Effector memory CD8-positive, alpha-beta T cell (primary cell): ENCODE results near the gene REC8.
A peak's percentile ranks its signal among the peaks of the same experiment; 100 is the strongest.

ENCODE experiments used
- ATAC-seq: fragments of 150-1000 bp; cut with Tn5 transposase; replicated peaks from 2 replicates; pipeline ENCODE4 v1.10.0; 2021; ENCODE audit warnings: mild to moderate bottlenecking, moderate library complexity
- DNase-seq, 3 experiments: peaks; one replicate each; pipeline ENCODE4 v3.0.0; 2021
- H3K27ac Mint-ChIP-seq, 2 donors: one replicate each; pipeline ENCODE4 v1.8.0; 2022; ENCODE audit warnings: mild to moderate bottlenecking in 2 of 2, mixed read lengths in 2 of 2, moderate library complexity in 2 of 2
- H3K27me3 Mint-ChIP-seq, 2 donors: one replicate each; pipeline ENCODE4 v1.8.0; 2022; ENCODE audit warnings: mixed read lengths in 2 of 2
- H3K36me3 Mint-ChIP-seq: one replicate; pipeline ENCODE4 v1.8.0; 2022; ENCODE audit warnings: mild to moderate bottlenecking, moderate library complexity, mixed read lengths; ENCODE audit not compliant: insufficient read depth
- H3K4me1 Mint-ChIP-seq, 2 donors: one replicate each; pipeline ENCODE4 v1.8.0; 2022; ENCODE audit warnings: low read depth in 2 of 2, mixed read lengths in 2 of 2
- H3K4me3 Mint-ChIP-seq, 2 donors: one replicate each; pipeline ENCODE4 v1.8.0; 2022; ENCODE audit warnings: mild to moderate bottlenecking in 2 of 2, mixed read lengths in 2 of 2, moderate library complexity in 2 of 2
- H3K9me3 Mint-ChIP-seq, 2 donors: one replicate each; pipeline ENCODE4 v1.8.0; 2022; ENCODE audit warnings: mixed read lengths in 2 of 2

REC8 gene

GRCh38 chr14:24187539-24187915, 15.6 kb downstream of the REC8 start:
- Mint-ChIP-seq H3K27ac (peak overlapping the region; percentile 89 to 91), H3K4me3 (peak overlapping the region; percentile 83 to 88), H3K4me1 (peaks cover 20% of the 10 kb centered on the region in 2 donors), H3K9me3 (no peaks in the 10 kb centered on the region), H3K36me3 (peaks cover 70% of the 10 kb centered on the region), H3K27me3 (no peaks in the 10 kb centered on the region)
- ATAC-seq (no peak), DNase-seq (no peak)

DNA sequence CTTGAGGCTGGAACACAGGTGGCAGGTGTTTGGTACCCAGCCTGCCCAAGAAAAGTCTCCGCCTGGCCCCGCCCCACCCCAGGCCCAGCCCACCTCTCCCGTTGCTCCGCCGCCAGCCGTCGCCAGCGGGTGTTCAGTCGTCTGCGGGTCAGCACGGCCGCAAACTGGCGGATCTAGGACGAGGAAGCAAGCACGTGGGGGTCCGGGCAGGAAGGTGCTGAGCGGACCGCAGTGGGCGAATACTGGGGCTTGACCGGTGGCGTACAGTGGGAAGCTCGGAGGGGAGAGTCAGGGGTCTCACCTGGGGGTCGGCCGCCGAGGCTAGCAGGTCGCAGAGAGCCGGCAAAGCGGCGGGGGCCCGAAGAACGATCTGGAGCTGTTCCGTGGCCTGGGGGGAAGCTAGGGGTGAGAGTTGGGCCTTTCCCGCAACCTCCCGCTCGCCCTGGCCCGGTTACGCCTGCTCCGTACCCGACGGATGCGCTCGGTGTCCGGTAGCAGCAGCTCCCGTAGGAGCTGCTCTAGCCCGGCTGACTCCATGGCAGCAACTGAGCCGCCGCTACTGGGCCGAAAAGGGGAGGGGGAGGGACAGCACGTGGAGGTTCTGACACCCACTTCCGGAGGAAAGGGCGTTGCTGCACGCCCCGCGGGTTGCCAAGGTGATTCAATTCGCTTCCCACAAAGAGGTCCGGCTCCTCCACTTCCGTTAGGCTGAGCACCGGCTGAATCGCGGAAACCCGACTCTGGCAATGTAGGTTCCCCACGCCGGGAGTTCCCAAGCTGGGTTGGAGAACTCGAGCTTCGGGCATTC, 16.6 kb downstream of the REC8 start, which contains the start of gene IPO4:
Gene IPO4 (minus strand): TSS at position 566 of the 808 bp plus-strand sequence. CDS start 29 bp downstream, at position 537.
- H3K9me3 Mint-ChIP-seq = no peaks in the 10 kb centered on the region
- peak within 1 kb of the TSS; percentile 85 to 91 for H3K27ac Mint-ChIP-seq
- peaks cover 20 to 21% of the 10 kb centered on the region in 2 donors for H3K4me1 Mint-ChIP-seq
- peak within 1 kb of the TSS; percentile 83 to 88 for H3K4me3 Mint-ChIP-seq
- no peaks in the 10 kb centered on the region for H3K27me3 Mint-ChIP-seq
- ATAC-seq = peak; percentile 92
- H3K36me3 Mint-ChIP-seq = peaks cover 65% of the 10 kb centered on the region
- DNase-seq = peak; percentile 90 to 93 (median 92)

DNA sequence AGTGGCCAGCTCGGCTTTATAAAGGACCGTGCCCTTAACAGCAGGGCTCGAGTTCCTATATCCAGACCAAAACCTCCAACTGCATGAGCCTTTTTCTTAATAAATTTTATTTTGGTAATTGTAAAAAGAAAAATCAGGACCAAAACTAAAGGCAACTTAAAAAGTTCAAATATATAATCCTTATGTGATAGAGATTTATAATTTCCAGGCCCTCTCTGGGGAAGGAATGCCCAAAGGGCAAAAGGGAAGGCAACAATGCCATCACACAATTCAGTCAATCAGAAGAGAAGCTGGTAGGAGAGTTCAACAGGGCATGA, 17.1 kb downstream of the REC8 start:
- Mint-ChIP-seq H3K36me3 (peaks cover 60% of the 10 kb centered on the region), H3K27me3 (no peaks in the 10 kb centered on the region), H3K4me1 (peaks cover 21% of the 10 kb centered on the region in 2 donors)

DNA sequence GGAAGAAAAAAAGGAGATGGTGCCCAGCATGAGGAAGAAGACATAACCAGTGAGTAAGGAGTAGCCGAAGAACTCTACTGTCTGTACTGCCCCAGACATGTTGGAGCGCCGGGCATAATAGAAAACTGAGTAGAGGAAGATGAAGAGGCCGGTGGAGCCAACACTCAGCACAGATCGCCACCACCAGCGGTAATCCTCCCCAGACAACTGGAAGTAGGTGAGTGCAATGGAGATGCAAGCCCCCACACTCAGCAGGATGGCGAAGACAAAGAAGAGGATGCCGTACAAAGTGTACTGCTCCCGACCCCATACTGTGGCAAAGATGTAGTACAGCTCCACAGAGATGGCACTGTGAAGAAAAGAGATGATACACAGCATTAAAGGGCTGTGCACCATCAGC, 17.6 kb downstream of the REC8 start:
- H3K9me3 Mint-ChIP-seq = no peaks in the 10 kb centered on the region
- no peaks in the 10 kb centered on the region for H3K27me3 Mint-ChIP-seq
- peaks cover 60% of the 10 kb centered on the region for H3K36me3 Mint-ChIP-seq
- H3K27ac Mint-ChIP-seq = peak overlapping the region; percentile 85 to 91
- ATAC-seq (no peak), DNase-seq (no peak)
- peaks cover 22 to 24% of the 10 kb centered on the region in 2 donors for H3K4me1 Mint-ChIP-seq
- H3K4me3 Mint-ChIP-seq = no peak overlapping the region

More for the DNA sequence above, 17.1 kb downstream of the REC8 start:
- no peak for ATAC-seq
- H3K9me3 Mint-ChIP-seq = no peaks in the 10 kb centered on the region
- H3K27ac Mint-ChIP-seq = peak overlapping the region; percentile 85 to 91
- no peak for DNase-seq
- H3K4me3 Mint-ChIP-seq = peak overlapping the region; percentile 83 to 88

DNA sequence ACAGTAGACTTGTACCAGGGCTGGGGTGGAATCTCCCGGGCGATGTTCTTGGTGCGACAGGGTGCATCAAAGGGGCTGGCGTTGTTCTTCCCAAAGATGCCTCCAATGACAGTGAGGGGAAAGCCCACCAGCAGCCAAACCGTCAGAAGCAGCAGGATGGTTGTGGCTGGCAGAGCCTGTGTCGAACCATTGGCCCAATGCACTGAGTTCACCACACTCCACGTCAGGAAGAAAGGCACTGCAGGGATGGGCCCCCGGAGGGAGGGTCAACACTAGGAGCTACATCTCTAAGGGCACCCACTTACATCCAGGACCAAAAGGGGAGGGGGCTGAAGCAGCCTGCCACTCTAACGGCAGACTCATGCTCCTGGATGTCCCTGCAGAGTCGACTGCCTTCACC, 18.5 kb downstream of the REC8 start:
- H3K9me3 Mint-ChIP-seq = no peaks in the 10 kb centered on the region
- H3K4me1 Mint-ChIP-seq = peaks cover 28 to 30% of the 10 kb centered on the region in 2 donors
- no peak for ATAC-seq
- peaks cover 61% of the 10 kb centered on the region for H3K36me3 Mint-ChIP-seq
- H3K27me3 Mint-ChIP-seq = no peaks in the 10 kb centered on the region
- no peak overlapping the region for H3K4me3 Mint-ChIP-seq
- no peak for DNase-seq
- peak overlapping the region in 1 of 2 donors; percentile 91 for H3K27ac Mint-ChIP-seq

GRCh38 chr14:24192933-24193332, 21.1 kb downstream of the REC8 start:
- Mint-ChIP-seq H3K27ac (peak overlapping the region; percentile 80 to 99), H3K4me3 (no peak overlapping the region), H3K4me1 (peaks cover 28 to 35% of the 10 kb centered on the region in 2 donors), H3K27me3 (no peaks in the 10 kb centered on the region), H3K9me3 (no peaks in the 10 kb centered on the region), H3K36me3 (peaks cover 66% of the 10 kb centered on the region)
- DNase-seq (no peak), ATAC-seq (no peak)

DNA sequence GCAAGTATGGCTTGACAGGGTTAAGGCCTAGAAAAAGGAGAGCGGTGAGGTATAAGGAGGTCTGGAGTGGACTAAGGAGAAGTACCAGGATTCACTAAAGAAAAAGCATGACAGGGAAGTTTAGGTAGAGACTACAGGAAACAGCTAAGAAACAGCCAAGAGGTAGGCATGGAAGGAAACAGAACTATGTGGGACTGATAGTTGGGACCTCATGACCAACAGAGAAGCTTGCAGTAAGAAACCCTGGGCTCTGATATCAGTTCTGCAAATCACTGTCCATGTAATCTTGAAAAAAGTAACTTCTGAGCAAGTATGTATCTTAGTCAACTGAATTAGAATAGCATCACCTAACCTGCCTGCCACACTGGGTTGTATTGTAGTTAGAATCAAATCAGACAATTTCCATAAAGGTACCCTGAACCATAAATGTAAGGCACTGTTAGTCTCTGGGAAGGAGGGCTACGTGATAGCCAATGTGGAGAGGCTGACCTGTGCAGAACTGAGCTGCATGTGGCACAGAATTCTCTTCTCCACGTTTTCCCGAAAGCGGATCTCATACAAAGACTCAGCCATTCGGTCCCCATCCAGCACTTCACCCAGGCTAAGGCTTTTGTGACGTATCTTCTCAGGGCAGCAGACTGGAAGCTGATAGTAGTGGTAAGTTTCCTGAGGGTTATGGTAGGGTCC, 22.4 kb downstream of the REC8 start:
- Mint-ChIP-seq H3K4me3 (peak overlapping the region; percentile 92 to 93), H3K27me3 (no peaks in the 10 kb centered on the region), H3K27ac (peak overlapping the region; percentile 99 to 100), H3K36me3 (peaks cover 60% of the 10 kb centered on the region), H3K4me1 (peaks cover 31 to 37% of the 10 kb centered on the region in 2 donors), H3K9me3 (no peaks in the 10 kb centered on the region)
- ATAC-seq (no peak), DNase-seq (no peak)

DNA sequence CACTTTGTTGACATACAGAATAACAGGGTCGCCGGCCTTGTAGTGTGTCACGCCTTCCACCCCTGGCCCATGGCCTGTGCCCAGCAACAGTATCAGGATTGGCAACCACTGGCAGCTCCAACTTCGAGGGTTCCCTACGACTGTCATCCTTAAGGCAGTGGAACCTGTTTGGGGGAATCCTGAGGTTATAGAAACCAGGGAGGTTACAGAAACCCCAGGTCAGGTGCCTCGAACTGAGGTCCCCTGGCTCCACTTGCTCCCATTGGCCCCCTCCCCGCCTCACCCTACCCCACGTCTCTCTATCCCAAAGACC, 22.9 kb downstream of the REC8 start:
- H3K27ac Mint-ChIP-seq = peak overlapping the region; percentile 99 to 100
- H3K4me3 Mint-ChIP-seq = peak overlapping the region; percentile 92 to 93
- ATAC-seq (no peak), DNase-seq (no peak)
- peaks cover 30 to 37% of the 10 kb centered on the region in 2 donors for H3K4me1 Mint-ChIP-seq
- H3K36me3 Mint-ChIP-seq = peaks cover 60% of the 10 kb centered on the region
- no peaks in the 10 kb centered on the region for H3K27me3 Mint-ChIP-seq
- no peaks in the 10 kb centered on the region for H3K9me3 Mint-ChIP-seq

DNA sequence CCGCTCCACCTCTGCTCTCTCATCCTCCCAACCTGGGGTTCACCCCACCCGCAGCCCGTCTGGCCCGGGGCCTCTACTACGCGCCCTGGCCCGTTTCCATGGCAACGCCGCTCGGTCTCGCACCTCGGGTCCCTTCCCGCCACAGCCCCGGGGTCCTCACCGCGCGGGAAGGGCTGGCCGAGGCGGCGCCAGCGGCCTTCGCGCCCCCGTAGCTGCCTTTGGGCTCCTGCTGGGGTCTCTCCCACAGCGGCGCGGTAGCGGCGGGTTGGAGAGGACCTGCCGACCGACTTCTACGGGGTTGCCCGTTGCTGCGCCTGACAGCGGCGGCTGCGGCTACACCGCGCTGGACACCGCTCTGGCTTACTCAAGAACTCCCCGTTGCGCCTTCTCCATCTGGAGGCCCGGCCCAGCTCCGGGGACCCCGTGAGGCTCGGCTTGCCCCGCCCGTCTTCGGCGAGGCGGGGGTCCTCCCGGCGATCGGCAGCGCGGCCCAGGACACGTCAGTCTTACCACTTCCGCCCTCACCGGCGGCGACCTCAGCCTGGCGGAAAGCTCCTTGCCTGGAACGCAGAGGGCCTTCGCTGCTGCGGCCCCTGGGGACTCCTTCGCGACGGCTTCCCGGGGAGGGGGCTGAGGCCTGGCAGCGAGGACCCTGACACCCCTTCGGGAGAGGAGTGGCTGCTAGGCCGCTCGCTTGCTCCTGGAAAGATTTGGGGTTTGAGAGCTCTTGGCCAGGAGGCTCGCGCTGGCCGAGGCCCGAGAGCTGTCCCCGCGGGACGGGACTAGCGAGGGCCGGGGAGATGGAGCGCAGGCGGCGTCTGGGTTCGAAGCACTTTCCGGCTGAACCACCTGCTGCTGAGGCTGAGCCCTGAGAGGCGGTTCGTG, 23.5 kb downstream of the REC8 start, which contains the start of gene TM9SF1:
Gene TM9SF1 (minus strand): TSS at position 256 of the 885 bp plus-strand sequence. CDS start 422 bp downstream, outside the sequence.
- ATAC-seq (peak; percentile 84), DNase-seq (peak; percentile 92 to 96 (median 96))
- Mint-ChIP-seq H3K4me3 (peak within 1 kb of the TSS; percentile 92 to 93), H3K27ac (peak within 1 kb of the TSS; percentile 99 to 100), H3K36me3 (peaks cover 57% of the 10 kb centered on the region), H3K4me1 (peaks cover 30 to 37% of the 10 kb centered on the region in 2 donors), H3K9me3 (no peaks in the 10 kb centered on the region), H3K27me3 (no peaks in the 10 kb centered on the region)

DNA sequence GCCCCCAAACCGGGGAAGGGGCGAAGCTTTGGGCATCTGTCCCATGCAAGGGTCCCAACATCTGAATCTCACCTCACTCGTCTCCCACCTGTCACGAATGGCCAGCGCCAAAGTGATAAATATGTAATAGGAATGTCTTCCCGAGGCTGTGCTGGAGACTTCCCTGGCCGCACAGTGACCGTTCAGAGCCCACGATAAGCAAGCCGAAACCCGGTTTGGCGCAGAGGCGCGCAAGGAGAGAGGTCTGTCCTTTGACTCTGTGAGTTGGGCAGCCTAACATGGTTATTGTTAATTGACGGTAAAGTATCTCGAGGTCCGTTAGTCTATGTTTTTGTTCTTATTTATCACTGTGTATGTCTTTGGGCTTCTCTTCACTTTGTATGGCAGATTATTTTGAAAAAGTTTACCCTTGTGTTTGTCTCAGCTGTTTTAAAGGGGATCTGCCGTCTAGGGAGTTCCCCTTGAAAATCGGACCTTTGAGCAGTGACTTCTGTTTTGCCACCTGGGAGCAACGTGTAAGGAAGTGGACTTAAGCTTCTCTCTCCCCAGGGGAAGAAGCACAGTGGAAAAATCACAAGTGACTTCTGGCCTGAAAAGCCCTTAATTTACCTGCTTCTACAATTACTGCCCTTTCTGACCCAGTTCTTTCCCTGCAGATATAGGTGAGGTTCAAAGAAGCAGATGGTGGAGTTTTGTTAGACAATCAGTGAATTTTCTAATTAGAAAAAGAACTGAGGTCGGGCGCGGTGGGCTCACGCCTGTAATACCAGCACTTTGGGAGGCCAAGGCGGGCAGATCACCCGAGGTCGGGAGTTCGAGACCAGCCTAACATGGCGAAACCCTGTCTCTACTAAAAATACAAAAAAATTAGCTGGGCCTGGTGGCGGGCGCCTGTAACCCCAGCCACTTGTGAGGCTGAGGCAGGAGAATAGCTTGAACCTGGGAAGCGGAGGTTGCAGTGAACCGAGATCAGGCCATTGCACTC, 24.5 kb downstream of the REC8 start:
- Mint-ChIP-seq H3K27ac (peak overlapping the region; percentile 99 to 100), H3K9me3 (no peaks in the 10 kb centered on the region), H3K4me1 (peaks cover 30 to 37% of the 10 kb centered on the region in 2 donors), H3K27me3 (no peaks in the 10 kb centered on the region), H3K36me3 (peaks cover 55% of the 10 kb centered on the region), H3K4me3 (peak overlapping the region; percentile 92 to 93)
- no peak for ATAC-seq
- no peak for DNase-seq

DNA sequence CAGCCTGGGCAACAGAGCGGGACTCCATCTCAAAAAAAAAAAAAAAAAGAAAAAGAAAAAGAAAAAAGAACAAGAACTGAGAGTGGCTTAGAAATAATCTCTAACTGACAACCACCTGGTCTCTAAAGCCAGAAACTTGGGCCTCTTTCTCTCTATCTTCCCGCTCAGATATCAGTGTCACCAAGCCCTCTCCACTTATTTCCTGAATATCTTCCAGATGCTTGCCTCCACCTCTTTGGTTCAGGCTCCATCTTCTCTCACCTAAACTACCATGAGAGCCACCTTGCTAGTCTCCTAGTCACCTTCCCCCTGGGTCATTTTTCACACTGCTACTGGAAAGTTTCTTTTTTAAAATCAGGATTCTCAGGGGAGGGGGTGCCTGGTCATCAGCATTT, 25.2 kb downstream of the REC8 start:
- Mint-ChIP-seq H3K36me3 (peaks cover 50% of the 10 kb centered on the region), H3K27me3 (no peaks in the 10 kb centered on the region), H3K4me1 (peaks cover 30 to 36% of the 10 kb centered on the region in 2 donors), H3K4me3 (peak overlapping the region; percentile 92 to 93), H3K9me3 (no peaks in the 10 kb centered on the region), H3K27ac (peak overlapping the region; percentile 99 to 100)
- no peak for ATAC-seq
- no peak for DNase-seq

DNA sequence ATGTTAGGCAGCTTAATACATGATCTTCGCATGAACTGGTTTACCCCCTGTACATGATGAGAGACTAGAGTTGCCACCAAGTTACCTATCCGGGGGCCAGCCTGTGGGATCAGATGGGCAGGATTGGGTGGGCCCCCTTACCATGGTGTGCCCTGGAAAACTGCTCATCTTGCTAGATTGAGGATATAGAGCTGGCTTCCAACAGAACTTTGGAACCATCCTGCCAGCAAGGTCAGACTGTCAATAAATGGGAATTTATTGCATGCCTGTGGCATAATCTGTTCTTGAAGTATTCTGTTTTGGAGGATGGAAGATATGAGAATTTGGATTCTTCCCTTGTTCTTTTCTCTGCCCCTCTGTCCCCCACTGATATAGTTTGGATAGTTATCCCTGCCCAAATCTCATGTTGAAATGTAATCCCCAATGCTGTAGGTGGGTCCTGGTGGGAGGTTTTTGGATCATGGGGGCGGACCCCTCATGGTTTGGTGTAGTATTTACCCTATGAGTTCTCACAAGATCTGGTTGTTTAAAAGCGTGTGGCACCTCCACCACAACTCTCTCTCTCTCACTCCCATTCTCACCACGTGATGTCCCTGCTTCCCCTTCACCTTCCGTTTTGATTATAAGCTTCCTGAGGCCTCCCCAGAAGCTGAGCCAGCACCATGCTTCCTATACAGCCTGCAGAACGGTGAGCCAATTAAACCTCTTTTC, 27.1 kb downstream of the REC8 start:
- H3K27ac Mint-ChIP-seq = peak overlapping the region; percentile 68 to 73
- no peak for DNase-seq
- no peak overlapping the region for H3K4me3 Mint-ChIP-seq
- H3K9me3 Mint-ChIP-seq = peaks cover 2 to 5% of the 10 kb centered on the region in 2 donors
- no peaks in the 10 kb centered on the region for H3K27me3 Mint-ChIP-seq
- H3K4me1 Mint-ChIP-seq = peaks cover 33 to 35% of the 10 kb centered on the region in 2 donors
- ATAC-seq = no peak
- H3K36me3 Mint-ChIP-seq = peaks cover 48% of the 10 kb centered on the region
